Large intestine (tissue), 3 donors: ENCODE results near the gene ATOX1. TPM values are rescaled to one million over a fixed set of nuclear protein-coding genes. Genes with fewer than 3 reads are reported as not detected.

Experiments
- DNase-seq, 2 donors: peaks; one replicate each; pipeline versions ENCODE4 v3.0.0 to v3.0.0-alpha.2; 2013
- H3K27ac ChIP-seq: one replicate; pipeline ENCODE4 v1.5.1; 2013; ENCODE audit warnings: low read length
- H3K27me3 ChIP-seq: 2 replicates; pipeline ENCODE4 v1.6.1; 2013; ENCODE audit warnings: low read length; ENCODE audit not compliant: control insufficient read depth, insufficient read depth
- H3K36me3 ChIP-seq: 2 replicates; pipeline ENCODE4 v1.6.1; 2013; ENCODE audit warnings: low read length; ENCODE audit not compliant: control insufficient read depth, insufficient read depth
- H3K4me1 ChIP-seq: one replicate; pipeline ENCODE4 v1.6.1; 2013; ENCODE audit warnings: low read length; ENCODE audit not compliant: control insufficient read depth, insufficient read depth
- H3K4me3 ChIP-seq: one replicate; pipeline ENCODE4 v1.5.1; 2013; ENCODE audit warnings: low read length
- H3K9me3 ChIP-seq: one replicate; pipeline ENCODE4 v1.6.1; 2013; ENCODE audit warnings: mild to moderate bottlenecking, low read depth, low read length, moderate library complexity; ENCODE audit not compliant: control insufficient read depth
- WGBS: methylation state at CpG from one replicate; pipeline ENCODE4 v1.1.5; 2013; ENCODE audit warnings: low lambda C conversion rate; ENCODE audit not compliant: insufficient coverage; 5-methylcytosine and 5-hydroxymethylcytosine counted together
- polyA plus RNA-seq: library from polyadenylated mRNA; unstranded; fragments of 120-200 nt; gene quantifications from one replicate; pipeline ENCODE4 v1.2.1, GENCODE V29; 2013

Gene ATOX1
- polyA plus RNA-seq, 1 donor, result 172 TPM

DNA sequence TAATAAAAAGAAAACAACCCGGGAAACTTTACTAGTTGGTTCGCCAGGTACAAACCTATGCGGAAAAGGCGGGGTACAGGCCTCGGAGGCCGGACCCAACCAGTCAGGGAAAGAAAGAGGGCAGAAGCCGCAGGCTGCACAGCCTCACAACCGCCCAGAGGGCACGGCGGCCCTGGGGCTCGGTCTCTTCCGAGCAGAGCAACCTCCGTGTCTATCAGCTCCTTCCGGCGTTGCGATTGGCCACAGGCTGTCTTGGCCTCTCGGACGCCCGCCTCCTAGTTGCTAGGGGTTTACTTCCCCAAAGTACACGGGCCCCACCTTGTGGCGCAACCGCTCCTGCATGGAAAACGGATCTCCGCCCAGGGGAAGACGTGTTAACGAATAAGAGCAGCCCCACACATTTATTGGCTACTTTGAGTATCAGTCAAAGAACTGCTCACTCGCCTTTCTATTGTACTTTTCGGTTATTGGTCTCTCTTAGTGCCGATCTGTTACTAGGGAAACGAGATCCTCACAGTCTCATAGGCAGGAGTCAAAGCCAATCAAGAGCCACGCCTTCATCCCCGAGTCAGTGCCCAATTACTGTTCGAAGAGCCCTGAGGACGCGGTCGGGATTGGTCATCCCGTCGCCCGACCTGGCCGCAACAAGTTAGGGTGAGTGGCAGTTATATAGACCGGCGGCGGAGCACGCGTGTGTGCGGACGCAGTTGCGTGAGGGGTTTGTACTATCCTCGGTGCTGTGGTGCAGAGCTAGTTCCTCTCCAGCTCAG is 13.0 kb upstream of the ATOX1 start, which contains the start of gene G3BP1:
TSS of gene G3BP1 (plus strand) at position 696 of the 770 bp plus-strand sequence. CDS start 14,667 bp downstream, outside the sequence.
- Histone ChIP-seq H3K36me3 (no peaks in the 10 kb centered on the region), H3K9me3 (no peaks in the 10 kb centered on the region), H3K4me3 (peak within 1 kb of the TSS; percentile 83), H3K27ac (peak within 1 kb of the TSS; percentile 97), H3K4me1 (peaks cover 16% of the 10 kb centered on the region), H3K27me3 (no peaks in the 10 kb centered on the region)
- WGBS, result no CpG with 5 or more reads among the region's 49 CpGs
- peak; percentile 100 for DNase-seq

GRCh38 chr5:151770383-151771258 is 12.2 kb upstream of the ATOX1 start:
- H3K36me3 ChIP-seq, result no peaks in the 10 kb centered on the region
- no CpG with 5 or more reads among the region's 75 CpGs for WGBS
- no peaks in the 10 kb centered on the region for H3K27me3 ChIP-seq
- H3K4me1 ChIP-seq, result peaks cover 16% of the 10 kb centered on the region
- H3K4me3 ChIP-seq, result peak overlapping the region; percentile 61
- H3K9me3 ChIP-seq, result no peaks in the 10 kb centered on the region
- no peak for DNase-seq
- peak overlapping the region; percentile 97 for H3K27ac ChIP-seq

DNA sequence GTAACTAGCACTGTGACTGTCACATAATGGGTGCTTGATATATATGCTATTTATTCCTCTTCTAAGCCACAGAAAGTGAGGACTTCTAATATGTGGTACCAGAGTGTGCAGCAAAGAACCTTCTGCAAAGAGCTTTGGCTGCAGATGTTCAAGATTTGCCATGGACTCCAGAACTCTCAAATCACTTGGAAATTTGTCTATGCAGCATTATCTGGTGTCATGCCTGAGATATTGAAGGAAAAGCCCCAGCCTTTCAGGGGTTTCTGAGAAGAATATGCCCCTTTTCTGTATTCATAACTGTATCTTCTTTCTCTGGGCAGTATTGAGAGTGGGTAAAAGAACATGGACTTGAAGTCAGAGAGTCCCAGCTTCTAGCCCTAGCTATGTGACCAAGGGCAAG is 8.5 kb upstream of the ATOX1 start:
- Histone ChIP-seq H3K4me3 (no peak overlapping the region), H3K9me3 (no peaks in the 10 kb centered on the region), H3K27ac (no peak overlapping the region), H3K27me3 (no peaks in the 10 kb centered on the region), H3K36me3 (no peaks in the 10 kb centered on the region), H3K4me1 (peaks cover 4% of the 10 kb centered on the region)
- DNase-seq, result no peak

- DNase-seq, result no peak
- Histone ChIP-seq H3K27ac (no peak overlapping the region), H3K36me3 (no peaks in the 10 kb centered on the region), H3K4me1 (no peaks in the 10 kb centered on the region), H3K4me3 (no peak overlapping the region), H3K27me3 (no peaks in the 10 kb centered on the region), H3K9me3 (no peaks in the 10 kb centered on the region)
Observed at GRCh38 chr5:151764801-151765200, 6.4 kb upstream of the ATOX1 start.

GRCh38 chr5:151758141-151758429 is 346 bp downstream of the ATOX1 start:
- Histone ChIP-seq H3K27me3 (no peaks in the 10 kb centered on the region), H3K4me3 (peak overlapping the region; percentile 93), H3K9me3 (no peaks in the 10 kb centered on the region), H3K36me3 (peaks cover 5% of the 10 kb centered on the region), H3K4me1 (peaks cover 42% of the 10 kb centered on the region), H3K27ac (peak overlapping the region; percentile 82)
- no peak for DNase-seq
- WGBS, result no CpG with 5 or more reads among the region's 11 CpGs

GRCh38 chr5:151757233-151758140 is 944 bp downstream of the ATOX1 start:
- H3K36me3 ChIP-seq, result peaks cover 10% of the 10 kb centered on the region
- WGBS, result no CpG with 5 or more reads among the region's 9 CpGs
- peak overlapping the region; percentile 82 for H3K27ac ChIP-seq
- no peaks in the 10 kb centered on the region for H3K27me3 ChIP-seq
- peak in 1 of 2 donors; percentile 38 for DNase-seq
- peaks cover 42% of the 10 kb centered on the region for H3K4me1 ChIP-seq
- H3K4me3 ChIP-seq, result peak overlapping the region; percentile 93
- no peaks in the 10 kb centered on the region for H3K9me3 ChIP-seq

DNA sequence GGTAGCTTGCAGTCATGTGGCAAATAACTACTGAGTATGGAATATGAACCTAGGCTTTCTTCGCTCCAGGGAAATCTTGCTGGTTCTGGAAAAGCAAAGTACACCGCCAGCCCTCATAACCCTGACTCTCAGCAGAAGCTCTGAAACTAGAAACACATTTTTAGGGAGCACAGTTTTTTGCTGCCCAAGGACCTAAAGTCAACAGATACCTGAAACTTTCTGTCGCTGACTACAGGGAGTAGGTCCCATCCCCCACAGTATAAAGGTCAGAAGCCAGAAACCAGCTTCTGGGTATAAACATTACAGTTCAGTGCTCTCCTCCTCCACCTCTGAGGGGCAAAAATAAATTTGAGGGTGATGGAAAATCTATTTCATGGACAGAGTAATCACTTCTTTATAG is 3.0 kb downstream of the ATOX1 start:
- H3K4me3 ChIP-seq, result no peak overlapping the region
- H3K27ac ChIP-seq, result peak overlapping the region; percentile 82
- no peaks in the 10 kb centered on the region for H3K27me3 ChIP-seq
- peaks cover 14% of the 10 kb centered on the region for H3K36me3 ChIP-seq
- peaks cover 42% of the 10 kb centered on the region for H3K4me1 ChIP-seq
- peak; percentile 70 to 89 for DNase-seq
- WGBS, result no CpG with 5 or more reads among the region's 3 CpGs
- no peaks in the 10 kb centered on the region for H3K9me3 ChIP-seq

DNA sequence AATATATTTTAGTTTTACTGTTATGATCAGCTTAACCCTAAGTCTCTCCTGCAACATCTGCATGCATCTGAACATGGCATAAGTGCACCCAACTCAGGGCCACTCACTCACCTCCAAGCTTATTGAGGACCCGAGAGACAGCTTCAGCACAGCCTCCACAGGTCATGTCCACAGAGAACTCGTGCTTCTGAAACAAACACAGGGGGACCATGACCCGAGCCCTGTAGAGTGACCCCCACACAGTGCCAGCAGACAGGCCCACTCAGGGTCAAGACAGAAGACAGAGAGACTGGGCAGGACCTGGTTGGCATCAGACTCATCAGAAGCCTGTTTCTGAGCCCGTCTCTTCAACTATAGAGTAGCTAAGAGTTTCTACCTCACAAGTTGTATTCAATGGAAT is 6.8 kb downstream of the ATOX1 start:
- Histone ChIP-seq H3K4me3 (no peak overlapping the region), H3K4me1 (peaks cover 30% of the 10 kb centered on the region), H3K27ac (no peak overlapping the region), H3K9me3 (no peaks in the 10 kb centered on the region), H3K36me3 (peaks cover 27% of the 10 kb centered on the region), H3K27me3 (no peaks in the 10 kb centered on the region)
- no CpG with 5 or more reads among the region's 4 CpGs for WGBS
- DNase-seq, result no peak

DNA sequence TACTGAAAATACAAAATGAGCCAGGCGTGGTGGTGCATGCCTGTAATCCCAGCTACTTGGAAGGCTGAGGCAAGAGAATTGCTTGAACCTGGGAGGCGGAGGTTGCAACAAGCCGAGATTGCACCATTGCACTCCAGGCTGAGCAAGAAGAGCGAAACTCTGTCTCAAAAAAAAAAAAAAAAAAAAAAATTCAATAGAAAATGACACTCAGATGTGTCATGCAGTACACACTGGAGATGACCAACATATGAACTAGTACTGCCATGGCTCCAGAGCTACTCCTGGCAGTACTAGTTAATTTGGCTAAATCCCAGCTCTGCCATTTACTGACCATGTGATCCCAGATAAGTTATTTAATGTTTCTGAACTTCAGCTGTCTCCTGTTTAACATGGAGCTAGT is 7.3 kb downstream of the ATOX1 start:
- Histone ChIP-seq H3K4me3 (no peak overlapping the region), H3K9me3 (no peaks in the 10 kb centered on the region), H3K36me3 (peaks cover 31% of the 10 kb centered on the region), H3K27ac (no peak overlapping the region), H3K4me1 (peaks cover 26% of the 10 kb centered on the region), H3K27me3 (no peaks in the 10 kb centered on the region)
- DNase-seq, result no peak
- no CpG with 5 or more reads among the region's 4 CpGs for WGBS

GRCh38 chr5:151750121-151750520 is 8.3 kb downstream of the ATOX1 start:
- DNase-seq, result no peak
- peaks cover 19% of the 10 kb centered on the region for H3K4me1 ChIP-seq
- WGBS, result 100% methylated on average over 1 of the region's 4 CpGs

More at GRCh38 chr5:151750121-151750520, 8.3 kb downstream of the ATOX1 start:
- Histone ChIP-seq H3K4me3 (no peak overlapping the region), H3K27ac (peak overlapping the region; percentile 36), H3K9me3 (no peaks in the 10 kb centered on the region), H3K27me3 (no peaks in the 10 kb centered on the region), H3K36me3 (peaks cover 41% of the 10 kb centered on the region)
